Endodermal cell (in vitro differentiated cells): ENCODE data around the gene TNFRSF25. TPM values are rescaled to one million over a fixed set of nuclear protein-coding genes. Genes with fewer than 3 reads are reported as not detected.
A peak's percentile ranks its signal among the peaks of the same experiment; 100 is the strongest.

Experiments used
- DNase-seq: peaks from one replicate; pipeline ENCODE4 v3.0.0-alpha.2; 2017
- H3K27ac ChIP-seq: 2 replicates; pipeline ENCODE4 v1.5.1; 2013; ENCODE audit warnings: mild to moderate bottlenecking, low read depth, low read length, moderate library complexity
- H3K27me3 ChIP-seq: 2 replicates; pipeline ENCODE4 v1.6.1; 2013; ENCODE audit warnings: mild to moderate bottlenecking, low read length, moderate library complexity; ENCODE audit not compliant: insufficient read depth, control insufficient read depth, poor library complexity, severe bottlenecking
- H3K36me3 ChIP-seq: 2 replicates; pipeline ENCODE4 v1.7.0; 2013; ENCODE audit warnings: mild to moderate bottlenecking, low read length, moderate library complexity; ENCODE audit not compliant: control insufficient read depth, insufficient read depth
- H3K4me1 ChIP-seq: one replicate; pipeline ENCODE4 v1.7.0; 2013; ENCODE audit warnings: low read length; ENCODE audit not compliant: control insufficient read depth, insufficient read depth
- H3K4me3 ChIP-seq: 2 replicates; pipeline ENCODE4 v1.5.1; 2013; ENCODE audit warnings: mild to moderate bottlenecking, low read length, moderate library complexity
- H3K9ac ChIP-seq: 2 replicates; pipeline ENCODE4 v1.6.1; 2013; ENCODE audit warnings: mild to moderate bottlenecking, low read length, moderate library complexity; ENCODE audit not compliant: poor library complexity, severe bottlenecking; ENCODE audit errors: extremely low read depth
- H3K9me3 ChIP-seq: 2 replicates; pipeline ENCODE4 v1.6.1; 2013; ENCODE audit warnings: mild to moderate bottlenecking, low read length, moderate library complexity; ENCODE audit not compliant: control insufficient read depth
- H3K27ac Mint-ChIP-seq: 2 replicates; pipeline ENCODE4 v1.8.0; 2020; ENCODE audit warnings: mixed read lengths
- H3K27me3 Mint-ChIP-seq: 2 replicates; pipeline ENCODE4 v1.8.0; 2021; ENCODE audit warnings: mild to moderate bottlenecking, mixed read lengths; ENCODE audit not compliant: insufficient read depth
- H3K36me3 Mint-ChIP-seq: 2 replicates; pipeline ENCODE4 v1.8.0; 2020; ENCODE audit warnings: low read depth, mixed read lengths
- H3K4me1 Mint-ChIP-seq: 2 replicates; pipeline ENCODE4 v1.8.0; 2020; ENCODE audit warnings: mixed read lengths
- H3K4me3 Mint-ChIP-seq: 2 replicates; pipeline ENCODE4 v1.8.0; 2020; ENCODE audit warnings: mild to moderate bottlenecking, moderate library complexity, mixed read lengths
- H3K9me3 Mint-ChIP-seq: 2 replicates; pipeline ENCODE4 v1.8.0; 2020; ENCODE audit warnings: mild to moderate bottlenecking, mixed read lengths
- WGBS, 2 experiments: methylation state at CpG; one replicate each; pipeline versions ENCODE4 v1.1.5 to v1.1.7; 2013; ENCODE audit warnings: missing lambda C conversion rate in 2 of 2, mixed read lengths in 1 of 2; ENCODE audit not compliant: insufficient coverage in 1 of 2, insufficient read length in 1 of 2; 5-methylcytosine and 5-hydroxymethylcytosine counted together
- total RNA-seq, 2 donors: library from RNA; stranded (reverse); fragmentation: NEBNext Ultra II Directional in 1 of 2; extraction: Animal tissue kit (Norgen Biotek cat#: 25700) in 1 of 2; gene quantifications; 2 replicates in 1 of 2; 3 replicates in 1 of 2; pipeline ENCODE4 v1.2.1, GENCODE V29; 2021
- TF ChIP-seq, protein P1 (sequence below): fragments of 200-600 bp; sonication (generic); conservative IDR thresholded peaks from 2 replicates; pipeline ENCODE4 v1.5.0; 2021; ENCODE audit warnings: antibody characterized with exemption, mild to moderate bottlenecking

Gene TNFRSF25
- total RNA-seq, 2 donors from 2014 or later = 25.9 to 26.9 TPM

- Mint-ChIP-seq H3K27me3 (peaks cover 28% of the 10 kb centered on the region), H3K36me3 (no peaks in the 10 kb centered on the region), H3K4me3 (no peak overlapping the region), H3K4me1 (no peaks in the 10 kb centered on the region), H3K27ac (no peak overlapping the region), H3K9me3 (no peaks in the 10 kb centered on the region)
- Histone ChIP-seq H3K27ac (no peak overlapping the region), H3K4me3 (no peak overlapping the region), H3K36me3 (no peaks in the 10 kb centered on the region), H3K27me3 (peaks cover 14% of the 10 kb centered on the region), H3K9ac (no peak overlapping the region), H3K4me1 (no peaks in the 10 kb centered on the region), H3K9me3 (no peaks in the 10 kb centered on the region)
- TF ChIP-seq, protein P1, sequence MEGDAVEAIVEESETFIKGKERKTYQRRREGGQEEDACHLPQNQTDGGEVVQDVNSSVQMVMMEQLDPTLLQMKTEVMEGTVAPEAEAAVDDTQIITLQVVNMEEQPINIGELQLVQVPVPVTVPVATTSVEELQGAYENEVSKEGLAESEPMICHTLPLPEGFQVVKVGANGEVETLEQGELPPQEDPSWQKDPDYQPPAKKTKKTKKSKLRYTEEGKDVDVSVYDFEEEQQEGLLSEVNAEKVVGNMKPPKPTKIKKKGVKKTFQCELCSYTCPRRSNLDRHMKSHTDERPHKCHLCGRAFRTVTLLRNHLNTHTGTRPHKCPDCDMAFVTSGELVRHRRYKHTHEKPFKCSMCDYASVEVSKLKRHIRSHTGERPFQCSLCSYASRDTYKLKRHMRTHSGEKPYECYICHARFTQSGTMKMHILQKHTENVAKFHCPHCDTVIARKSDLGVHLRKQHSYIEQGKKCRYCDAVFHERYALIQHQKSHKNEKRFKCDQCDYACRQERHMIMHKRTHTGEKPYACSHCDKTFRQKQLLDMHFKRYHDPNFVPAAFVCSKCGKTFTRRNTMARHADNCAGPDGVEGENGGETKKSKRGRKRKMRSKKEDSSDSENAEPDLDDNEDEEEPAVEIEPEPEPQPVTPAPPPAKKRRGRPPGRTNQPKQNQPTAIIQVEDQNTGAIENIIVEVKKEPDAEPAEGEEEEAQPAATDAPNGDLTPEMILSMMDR = no peak
- WGBS, 2 experiments = 92 to 95% methylated on average over 27 to 31 of the region's 31 CpGs
- no peak for DNase-seq
Measured at GRCh38 chr1:6502000-6502891, 36.3 kb upstream of the TNFRSF25 start.

- WGBS, 2 experiments = 89 to 93% methylated on average over 7 to 10 of the region's 10 CpGs
- H3K36me3 Mint-ChIP-seq = no peaks in the 10 kb centered on the region
Measured at GRCh38 chr1:6501279-6501813, 35.4 kb upstream of the TNFRSF25 start.

GRCh38 chr1:6500544-6501278 lies 34.7 kb upstream of the TNFRSF25 start:
- peak; percentile 44 for DNase-seq
- Mint-ChIP-seq H3K4me3 (no peak overlapping the region), H3K27ac (no peak overlapping the region), H3K27me3 (peaks cover 40% of the 10 kb centered on the region), H3K9me3 (no peaks in the 10 kb centered on the region), H3K4me1 (no peaks in the 10 kb centered on the region), H3K36me3 (no peaks in the 10 kb centered on the region)
- WGBS, 2 experiments = 91 to 96% methylated on average over 19 to 27 of the region's 27 CpGs
- Histone ChIP-seq H3K4me3 (no peak overlapping the region), H3K27ac (no peak overlapping the region), H3K36me3 (no peaks in the 10 kb centered on the region), H3K9ac (no peak overlapping the region), H3K27me3 (peaks cover 27% of the 10 kb centered on the region), H3K9me3 (no peaks in the 10 kb centered on the region), H3K4me1 (peaks cover 2% of the 10 kb centered on the region)
- TF ChIP-seq, protein P1 = no peak

More at GRCh38 chr1:6501279-6501813, 35.4 kb upstream of the TNFRSF25 start:
- peaks cover 21% of the 10 kb centered on the region for H3K27me3 ChIP-seq
- H3K36me3 ChIP-seq = no peaks in the 10 kb centered on the region
- H3K9ac ChIP-seq = no peak overlapping the region
- no peaks in the 10 kb centered on the region for H3K9me3 ChIP-seq
- Mint-ChIP-seq H3K4me1 (no peaks in the 10 kb centered on the region), H3K27ac (no peak overlapping the region), H3K27me3 (peaks cover 33% of the 10 kb centered on the region), H3K9me3 (no peaks in the 10 kb centered on the region), H3K4me3 (no peak overlapping the region)
- no peak overlapping the region for H3K4me3 ChIP-seq
- peaks cover 2% of the 10 kb centered on the region for H3K4me1 ChIP-seq
- no peak for DNase-seq
- TF ChIP-seq, protein P1 = no peak
- no peak overlapping the region for H3K27ac ChIP-seq
